HL-60 (cell line): ENCODE measurements around the gene IFIT1B.
"Not testable (repeated sequence)": the region's sequence is repeated elsewhere in the genome, so short reads cannot be mapped to it uniquely, and the experiment has no call there.

Experiments used
- GABPA ChIP-seq: IDR thresholded peaks from 2 replicates; pipeline ENCODE4 v1.6.1; 2012; ENCODE audit warnings: low read depth
- POLR2AphosphoS5 ChIP-seq: IDR thresholded peaks from 2 replicates; pipeline ENCODE4 v1.6.1; 2012; ENCODE audit warnings: low read depth
- REST ChIP-seq: IDR thresholded peaks from 2 replicates; pipeline ENCODE4 v1.6.1; 2012; ENCODE audit warnings: low read depth; ENCODE audit not compliant: insufficient replicate concordance
- SPI1 ChIP-seq: IDR thresholded peaks from 2 replicates; pipeline ENCODE4 v1.6.1; 2012; ENCODE audit warnings: low read depth, mild to moderate bottlenecking, borderline replicate concordance
- TF ChIP-seq, protein P1 (sequence below): IDR thresholded peaks from one replicate; pipeline ENCODE4 v1.5.1; 2011; ENCODE audit warnings: low read length, control low read depth, inconsistent platforms; ENCODE audit not compliant: insufficient read depth

DNA sequence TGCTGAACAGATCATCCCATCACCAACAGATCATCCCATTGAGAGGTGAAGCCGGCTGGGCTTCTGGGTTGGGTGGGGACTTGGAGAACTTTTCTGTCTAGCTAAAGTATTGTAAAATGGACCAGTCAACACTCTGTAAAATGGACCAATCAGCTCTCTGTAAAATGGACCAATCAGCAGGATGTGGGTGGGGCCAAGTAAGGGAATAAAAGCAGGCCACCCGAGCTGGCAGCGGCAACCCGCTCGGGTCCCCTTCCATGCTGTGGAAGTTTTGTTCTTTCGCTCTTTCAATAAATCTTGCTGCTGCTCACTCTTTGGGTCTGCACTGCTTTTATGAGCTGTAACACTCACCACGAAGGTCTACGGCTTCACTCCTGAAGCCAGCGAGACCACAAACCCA is 28.3 kb downstream of the IFIT1B start:
- TF ChIP-seq, protein P1, sequence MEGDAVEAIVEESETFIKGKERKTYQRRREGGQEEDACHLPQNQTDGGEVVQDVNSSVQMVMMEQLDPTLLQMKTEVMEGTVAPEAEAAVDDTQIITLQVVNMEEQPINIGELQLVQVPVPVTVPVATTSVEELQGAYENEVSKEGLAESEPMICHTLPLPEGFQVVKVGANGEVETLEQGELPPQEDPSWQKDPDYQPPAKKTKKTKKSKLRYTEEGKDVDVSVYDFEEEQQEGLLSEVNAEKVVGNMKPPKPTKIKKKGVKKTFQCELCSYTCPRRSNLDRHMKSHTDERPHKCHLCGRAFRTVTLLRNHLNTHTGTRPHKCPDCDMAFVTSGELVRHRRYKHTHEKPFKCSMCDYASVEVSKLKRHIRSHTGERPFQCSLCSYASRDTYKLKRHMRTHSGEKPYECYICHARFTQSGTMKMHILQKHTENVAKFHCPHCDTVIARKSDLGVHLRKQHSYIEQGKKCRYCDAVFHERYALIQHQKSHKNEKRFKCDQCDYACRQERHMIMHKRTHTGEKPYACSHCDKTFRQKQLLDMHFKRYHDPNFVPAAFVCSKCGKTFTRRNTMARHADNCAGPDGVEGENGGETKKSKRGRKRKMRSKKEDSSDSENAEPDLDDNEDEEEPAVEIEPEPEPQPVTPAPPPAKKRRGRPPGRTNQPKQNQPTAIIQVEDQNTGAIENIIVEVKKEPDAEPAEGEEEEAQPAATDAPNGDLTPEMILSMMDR, result not testable (repeated sequence)
- not testable (repeated sequence) for TF ChIP-seq GABPA, POLR2AphosphoS5, REST, SPI1
